ENCODE measurements around the gene CHD5.

Gene CHD5

GRCh38 chr1:6170742-6171201, 9.3 kb downstream of the CHD5 start:
- TF ChIP-seq MYC (IDR thresholded peaks at IDR 0.05; ENCODE audit: low read depth, low read length) = peak; percentile 97
- TF ChIP-seq MAX (IDR thresholded peaks at IDR 0.05; ENCODE audit: low read depth, low read length) = peak; percentile 94
- no peak for TF ChIP-seq POLR2A (IDR thresholded peaks at IDR 0.05; ENCODE audit: extremely low read depth, insufficient read length)
- DNase-seq (ENCODE audit: low read depth) = peak; percentile 28
- no peak overlapping the region for H3K4me3 ChIP-seq (ENCODE audit: low read depth, low read length)

- no peak for DNase-seq (ENCODE audit: low read depth)
- TF ChIP-seq MYC (IDR thresholded peaks at IDR 0.05; ENCODE audit: low read depth, low read length) (no peak), CTCF (IDR thresholded peaks at IDR 0.05; ENCODE audit: low read depth, low read length) (no peak), POLR2A (IDR thresholded peaks at IDR 0.05; ENCODE audit: extremely low read depth, insufficient read length) (no peak), MAX (IDR thresholded peaks at IDR 0.05; ENCODE audit: low read depth, low read length) (no peak)
- no peak overlapping the region for H3K4me3 ChIP-seq (ENCODE audit: low read depth, low read length)
Observed at GRCh38 chr1:6170116-6170741, 9.9 kb downstream of the CHD5 start.

- TF ChIP-seq CTCF (IDR thresholded peaks at IDR 0.05; ENCODE audit: low read depth, low read length) (no peak), POLR2A (IDR thresholded peaks at IDR 0.05; ENCODE audit: extremely low read depth, insufficient read length) (no peak), MYC (IDR thresholded peaks at IDR 0.05; ENCODE audit: low read depth, low read length) (no peak), MAX (IDR thresholded peaks at IDR 0.05; ENCODE audit: low read depth, low read length) (no peak)
- no peak overlapping the region for H3K4me3 ChIP-seq (ENCODE audit: low read depth, low read length)
- no peak for DNase-seq (ENCODE audit: low read depth)
Observed at GRCh38 chr1:6168947-6169586, 11.1 kb downstream of the CHD5 start.

- TF ChIP-seq POLR2A (IDR thresholded peaks at IDR 0.05; ENCODE audit: extremely low read depth, insufficient read length) (no peak), MAX (IDR thresholded peaks at IDR 0.05; ENCODE audit: low read depth, low read length) (no peak), MYC (IDR thresholded peaks at IDR 0.05; ENCODE audit: low read depth, low read length) (no peak), CTCF (IDR thresholded peaks at IDR 0.05; ENCODE audit: low read depth, low read length) (no peak)
- no peak overlapping the region for H3K4me3 ChIP-seq (ENCODE audit: low read depth, low read length)
- no peak for DNase-seq (ENCODE audit: low read depth)
Observed at GRCh38 chr1:6167391-6168303, 12.5 kb downstream of the CHD5 start.

- no peak overlapping the region for H3K4me3 ChIP-seq (ENCODE audit: low read depth, low read length)
- DNase-seq (ENCODE audit: low read depth) = no peak
- TF ChIP-seq POLR2A (IDR thresholded peaks at IDR 0.05; ENCODE audit: extremely low read depth, insufficient read length) (no peak), MAX (IDR thresholded peaks at IDR 0.05; ENCODE audit: low read depth, low read length) (no peak), MYC (IDR thresholded peaks at IDR 0.05; ENCODE audit: low read depth, low read length) (no peak), CTCF (IDR thresholded peaks at IDR 0.05; ENCODE audit: low read depth, low read length) (no peak)
Observed at GRCh38 chr1:6166655-6167390, 13.3 kb downstream of the CHD5 start.
